GM21737 (cell line): ENCODE results near the gene COL18A1.

Experiments used
- ATAC-seq: cut with Tn5 transposase; IDR thresholded peaks from one replicate; pipeline ENCODE4 v1.9.1; 2021; ENCODE audit warnings: mild to moderate bottlenecking, moderate library complexity; ENCODE audit not compliant: unreplicated experiment

COL18A1 gene

GRCh38 chr21:45541221-45542039 is 136.5 kb downstream of the COL18A1 start:
- no peak for ATAC-seq

- peak; percentile 69 for ATAC-seq
Measured at GRCh38 chr21:45542242-45542666, 137.3 kb downstream of the COL18A1 start, which contains the start of gene SLC19A1. TSS of gene SLC19A1 (minus strand) at chr21:45542440. CDS start at chr21:45537959, 4,481 bp downstream.

- ATAC-seq: no peak
Measured at GRCh38 chr21:45542667-45543370, 137.9 kb downstream of the COL18A1 start.

- ATAC-seq: no peak
Measured at GRCh38 chr21:45543371-45543709, 138.4 kb downstream of the COL18A1 start.

- ATAC-seq: no peak
Measured at GRCh38 chr21:45543710-45544448, 138.9 kb downstream of the COL18A1 start.

- no peak for ATAC-seq
Measured at GRCh38 chr21:45544449-45545235, 139.7 kb downstream of the COL18A1 start.

GRCh38 chr21:45545236-45545570 is 140.2 kb downstream of the COL18A1 start:
- no peak for ATAC-seq

- ATAC-seq: no peak
Measured at GRCh38 chr21:45545691-45546531, 140.9 kb downstream of the COL18A1 start.

GRCh38 chr21:45546636-45547544 is 141.9 kb downstream of the COL18A1 start:
- no peak for ATAC-seq

GRCh38 chr21:45547545-45547900 is 142.6 kb downstream of the COL18A1 start:
- ATAC-seq: no peak

- ATAC-seq: no peak
Measured at GRCh38 chr21:45548711-45549491, 143.9 kb downstream of the COL18A1 start.

- no peak for ATAC-seq
Measured at GRCh38 chr21:45549626-45550463, 144.9 kb downstream of the COL18A1 start.

GRCh38 chr21:45550522-45551210 is 145.7 kb downstream of the COL18A1 start:
- peak; percentile 38 for ATAC-seq

GRCh38 chr21:45551316-45551715 is 146.4 kb downstream of the COL18A1 start:
- no peak for ATAC-seq

- ATAC-seq: no peak
Measured at GRCh38 chr21:45551783-45552695, 147.1 kb downstream of the COL18A1 start.
